T follicular helper cell (primary cell): Measurements from ENCODE around the gene DNAH8.
"Not testable (repeated sequence)": the region's sequence is repeated elsewhere in the genome, so short reads cannot be mapped to it uniquely, and the experiment has no call there.

Experiments
- DNase-seq: peaks from one replicate; pipeline ENCODE4 v3.0.0-alpha.2; 2020; ENCODE audit warnings: low read depth

The DNAH8 gene

GRCh38 chr6:38750968-38751615, 36.0 kb downstream of the DNAH8 start:
- no peak for DNase-seq

GRCh38 chr6:38753707-38754106, 38.6 kb downstream of the DNAH8 start:
- no peak for DNase-seq

GRCh38 chr6:38755207-38755606, 40.1 kb downstream of the DNAH8 start:
- DNase-seq = no peak

GRCh38 chr6:38755874-38756273, 40.8 kb downstream of the DNAH8 start:
- DNase-seq = no peak

DNA sequence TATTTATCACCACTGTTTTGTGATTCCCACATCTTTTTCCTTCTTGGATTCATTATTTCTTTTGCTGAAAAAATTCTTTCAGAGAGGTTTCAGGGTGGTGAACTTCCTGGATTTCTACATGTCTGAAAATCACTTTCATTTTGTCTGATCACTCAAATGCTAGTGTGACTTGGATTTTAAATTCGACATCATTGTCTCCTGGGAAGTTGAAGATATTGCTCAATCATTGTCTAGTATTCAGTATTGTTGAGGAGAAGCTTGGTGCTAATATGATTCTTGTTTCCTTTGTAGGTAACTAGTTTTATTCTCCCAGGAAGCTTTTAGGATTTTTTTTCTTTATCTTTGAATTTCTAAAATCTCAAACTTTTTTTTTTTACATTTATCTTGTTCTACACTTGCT, 45.0 kb downstream of the DNAH8 start:
- no peak for DNase-seq

GRCh38 chr6:38762848-38763247, 47.7 kb downstream of the DNAH8 start:
- no peak for DNase-seq

GRCh38 chr6:38767560-38767959, 52.4 kb downstream of the DNAH8 start:
- DNase-seq = no peak

GRCh38 chr6:38773338-38773737, 58.2 kb downstream of the DNAH8 start:
- DNase-seq = no peak

- no peak for DNase-seq
These were observed 60.0 kb downstream of the DNAH8 start for GRCh38 chr6:38774929-38775707.

GRCh38 chr6:38775870-38776269, 60.8 kb downstream of the DNAH8 start:
- DNase-seq = no peak

GRCh38 chr6:38776515-38776914, 61.4 kb downstream of the DNAH8 start:
- no peak for DNase-seq

DNA sequence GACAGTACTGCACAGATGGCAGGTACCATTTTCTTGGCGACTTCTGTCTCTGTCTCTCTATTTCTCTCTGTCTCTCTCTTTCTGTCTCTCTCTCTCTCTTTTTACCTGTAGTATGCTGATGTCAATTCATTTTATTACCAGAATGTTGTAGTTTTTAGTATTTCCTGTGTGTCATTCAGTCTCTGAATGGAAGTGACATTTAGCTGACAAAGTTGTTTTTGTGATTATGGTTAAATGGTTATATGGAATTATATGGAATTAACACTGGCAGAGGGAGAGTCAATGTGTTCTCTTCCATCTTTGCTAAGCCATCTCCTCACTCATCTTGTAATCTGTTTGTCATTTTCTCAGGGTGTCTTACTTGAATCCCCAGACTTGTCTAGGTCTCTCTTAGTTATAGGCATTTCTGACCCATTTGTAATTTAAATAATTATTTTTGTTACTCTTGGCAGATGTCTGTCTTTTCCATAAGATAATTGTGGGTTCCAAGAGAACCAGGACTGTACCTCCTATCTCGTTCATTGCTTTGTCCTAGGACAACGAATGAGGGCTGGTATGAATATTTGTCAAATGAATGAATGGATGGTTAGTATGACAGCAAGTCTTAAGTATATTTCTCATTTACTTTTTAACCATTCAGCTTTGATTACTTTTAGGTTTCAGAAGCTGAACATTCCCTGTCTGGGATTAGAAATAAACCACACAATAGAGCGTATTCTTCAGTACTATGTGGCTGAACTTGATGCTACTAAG, 64.4 kb downstream of the DNAH8 start:
- DNase-seq = no peak

- no peak for DNase-seq
These were observed 67.5 kb downstream of the DNAH8 start for GRCh38 chr6:38782616-38783015.

DNA sequence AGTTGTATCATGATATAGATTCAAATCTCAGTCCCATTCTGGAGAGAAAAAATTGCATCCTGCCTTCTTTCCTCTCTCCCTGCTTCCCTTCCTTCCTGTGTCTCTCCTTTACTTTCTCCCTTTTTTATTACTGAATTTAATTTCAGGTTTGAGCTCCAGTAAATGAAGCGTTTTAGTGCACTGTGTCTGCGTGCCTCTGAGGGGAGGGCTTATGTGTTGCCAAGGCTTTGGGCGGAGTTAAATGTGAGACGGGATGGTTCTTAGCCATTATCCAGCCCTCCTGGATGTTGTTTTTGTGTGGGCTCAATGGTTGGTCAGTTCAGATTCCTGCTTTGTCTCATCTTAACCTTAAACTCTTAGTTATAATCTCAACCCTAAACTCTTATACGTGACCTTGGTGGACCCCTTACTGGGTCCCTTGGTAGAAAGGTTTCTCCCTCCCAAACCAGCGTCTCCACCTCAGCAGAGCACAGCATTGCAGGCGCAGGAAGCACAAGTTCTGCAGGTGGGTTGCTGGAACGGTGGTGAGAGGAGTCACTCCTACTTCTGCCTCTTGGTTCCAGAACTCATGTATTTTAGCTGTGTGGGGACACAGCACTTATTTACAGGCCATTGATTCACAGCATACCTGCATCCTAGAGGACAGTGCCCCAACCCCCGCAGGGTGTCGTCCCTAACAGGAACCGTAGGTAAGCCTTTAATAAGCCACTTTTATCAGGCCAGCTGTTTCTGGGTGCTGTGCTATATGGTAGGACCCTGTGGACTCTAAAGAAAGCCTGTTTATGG, 68.5 kb downstream of the DNAH8 start:
- DNase-seq = no peak

- DNase-seq = no peak
These were observed 69.6 kb downstream of the DNAH8 start for GRCh38 chr6:38784506-38785235.

DNA sequence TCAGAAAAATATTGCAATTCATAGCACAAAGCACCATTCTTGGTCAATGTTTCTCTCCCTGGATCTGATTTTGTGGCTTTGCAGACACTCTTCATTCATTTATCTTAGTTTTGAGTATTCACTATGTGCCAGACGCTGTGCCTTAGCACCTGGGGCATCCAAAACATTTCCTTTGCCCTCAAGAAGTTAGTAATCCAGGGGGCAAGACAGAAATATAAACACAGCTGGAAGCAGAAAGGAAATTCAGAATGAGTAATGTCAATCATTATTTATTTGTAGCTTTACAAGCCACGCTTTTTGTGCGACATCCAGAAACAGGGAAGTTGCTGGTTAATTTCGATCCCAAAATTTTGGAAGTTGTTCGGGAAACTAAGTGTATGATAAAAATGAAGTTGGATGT, 71.4 kb downstream of the DNAH8 start:
- no peak for DNase-seq

GRCh38 chr6:38789256-38789655, 74.1 kb downstream of the DNAH8 start:
- no peak for DNase-seq

- no peak for DNase-seq
These were observed 77.2 kb downstream of the DNAH8 start for GRCh38 chr6:38792356-38792755.

GRCh38 chr6:38794682-38795081, 79.6 kb downstream of the DNAH8 start:
- DNase-seq = no peak

GRCh38 chr6:38796006-38796405, 80.9 kb downstream of the DNAH8 start:
- DNase-seq = no peak

DNA sequence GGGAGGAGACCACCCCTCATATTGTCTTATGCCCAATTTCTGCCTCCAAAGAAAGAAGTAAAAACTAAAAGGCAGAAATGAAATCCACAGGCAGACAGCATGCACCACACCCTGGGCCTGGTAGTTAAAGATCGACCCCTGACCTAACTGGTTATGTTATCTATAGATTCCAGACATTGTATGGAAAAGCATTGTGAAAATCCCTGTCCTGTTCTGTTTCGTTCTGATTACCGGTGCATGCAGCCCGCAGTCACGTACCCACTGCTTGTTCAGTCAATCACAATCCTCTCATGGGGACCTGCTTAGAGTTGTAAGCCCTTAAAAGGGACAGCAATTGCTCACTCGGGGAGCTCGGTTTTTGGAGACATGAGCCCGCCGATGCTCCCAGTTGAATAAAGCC, 81.3 kb downstream of the DNAH8 start:
- not testable (repeated sequence) for DNase-seq
